ENCODE data around the gene SCML2. TPM values are rescaled to one million over a fixed set of nuclear protein-coding genes. Genes with fewer than 3 reads are reported as not detected.

Gene SCML2
- total and polyA plus RNA-seq, 2 donors (not counting 1 experiment from before 2014, with no cell fraction given), result 1.2 to 1.3 TPM

GRCh38 chrX:18271309-18271708 is 83.2 kb downstream of the SCML2 start:
- Histone ChIP-seq H3K9me3 (ENCODE audit: control extremely low read depth in 1 of 3, control insufficient read depth in 2 of 3, insufficient read depth in 1 of 3, low read length in 2 of 3) (peaks cover 0 to 8% (median 0%) of the 10 kb centered on the region in 3 donors), H3K27me3 (replicated peaks in 1 of 4; ENCODE audit: control extremely low read depth in 1 of 4, control insufficient read depth in 3 of 4, insufficient read depth in 4 of 4, low read length in 3 of 4) (no peaks in the 10 kb centered on the region), H2AFZ (ENCODE audit: insufficient read depth, low read depth, low read length, poor library complexity, severe bottlenecking) (no peak overlapping the region), H3K4me1 (ENCODE audit: control insufficient read depth in 2 of 2, insufficient read depth in 2 of 2, low read length in 2 of 2) (no peaks in the 10 kb centered on the region), H4K20me1 (ENCODE audit: control insufficient read depth, insufficient read depth, low read length, poor library complexity, severe bottlenecking) (no peaks in the 10 kb centered on the region), H3K4me2 (replicated peaks; ENCODE audit: low read depth, low read length, poor library complexity, severe bottlenecking) (no peak overlapping the region), H3K9ac (ENCODE audit: low read length) (no peak overlapping the region), H3K36me3 (replicated peaks in 1 of 2; ENCODE audit: control extremely low read depth in 1 of 2, control insufficient read depth in 1 of 2, extremely low read depth in 1 of 2, insufficient read depth in 2 of 2, low read length in 1 of 2) (no peaks in the 10 kb centered on the region), H3K27ac (ENCODE audit: low read length in 2 of 2) (no peak overlapping the region), H3K79me2 (ENCODE audit: control insufficient read depth, insufficient read depth, low read length) (no peaks in the 10 kb centered on the region), H3K4me3 (ENCODE audit: control extremely low read depth in 1 of 5, extremely low read depth in 1 of 5, insufficient read depth in 1 of 5, low read depth in 2 of 5, low read length in 4 of 5) (no peak overlapping the region)
- no peak for DNase-seq
- Mint-ChIP-seq H3K9me3 (ENCODE audit: insufficient read depth) (no peaks in the 10 kb centered on the region), H3K27me3 (no peaks in the 10 kb centered on the region), H3K27ac (no peak overlapping the region), H3K4me1 (no peaks in the 10 kb centered on the region), H3K4me3 (no peak overlapping the region)
- no CpG with 5 or more reads among the region's 2 CpGs for WGBS (ENCODE audit: insufficient coverage)
- intact Hi-C loops (cut with micrococcal nuclease), result no loop called here
- CTCF ChIA-PET, result no interaction called here
- TF ChIP-seq EZH2 (IDR thresholded peaks at IDR 0.05; ENCODE audit: borderline replicate concordance, insufficient read depth, low read depth, low read length, poor library complexity, severe bottlenecking) (no peak), CTCF (IDR thresholded peaks at IDR 0.05) (no peak)
- ATAC-seq (ENCODE audit: low read depth), result no peak
- POLR2A ChIA-PET, result no interaction called here

- intact Hi-C loops (cut with micrococcal nuclease), result no loop called here
- no peaks in the 10 kb centered on the region for H3K4me1 Mint-ChIP-seq
- DNase-seq (no peak), ATAC-seq (ENCODE audit: low read depth) (no peak)
- no peak for TF ChIP-seq EZH2 (IDR thresholded peaks at IDR 0.05; ENCODE audit: borderline replicate concordance, insufficient read depth, low read depth, low read length, poor library complexity, severe bottlenecking)
- TF ChIP-seq CTCF (IDR thresholded peaks at IDR 0.05), result no peak
- Histone ChIP-seq H3K9me3 (ENCODE audit: control extremely low read depth in 1 of 3, control insufficient read depth in 2 of 3, insufficient read depth in 1 of 3, low read length in 2 of 3) (no peaks in the 10 kb centered on the region), H3K27ac (ENCODE audit: low read length in 2 of 2) (no peak overlapping the region), H3K4me3 (ENCODE audit: control extremely low read depth in 1 of 5, extremely low read depth in 1 of 5, insufficient read depth in 1 of 5, low read depth in 2 of 5, low read length in 4 of 5) (no peak overlapping the region), H3K27me3 (replicated peaks in 1 of 4; ENCODE audit: control extremely low read depth in 1 of 4, control insufficient read depth in 3 of 4, insufficient read depth in 4 of 4, low read length in 3 of 4) (no peaks in the 10 kb centered on the region), H3K79me2 (ENCODE audit: control insufficient read depth, insufficient read depth, low read length) (no peaks in the 10 kb centered on the region), H2AFZ (ENCODE audit: insufficient read depth, low read depth, low read length, poor library complexity, severe bottlenecking) (no peak overlapping the region), H3K4me2 (replicated peaks; ENCODE audit: low read depth, low read length, poor library complexity, severe bottlenecking) (no peak overlapping the region), H4K20me1 (ENCODE audit: control insufficient read depth, insufficient read depth, low read length, poor library complexity, severe bottlenecking) (no peaks in the 10 kb centered on the region), H3K9ac (ENCODE audit: low read length) (no peak overlapping the region), H3K4me1 (ENCODE audit: control insufficient read depth in 2 of 2, insufficient read depth in 2 of 2, low read length in 2 of 2) (no peaks in the 10 kb centered on the region), H3K36me3 (replicated peaks in 1 of 2; ENCODE audit: control extremely low read depth in 1 of 2, control insufficient read depth in 1 of 2, extremely low read depth in 1 of 2, insufficient read depth in 2 of 2, low read length in 1 of 2) (no peaks in the 10 kb centered on the region)
- CTCF ChIA-PET, result no interaction called here
- no peak overlapping the region for H3K4me3 Mint-ChIP-seq
- POLR2A ChIA-PET, result no interaction called here
- 100% methylated on average over 1 of the region's 1 CpG for WGBS (ENCODE audit: insufficient coverage)
- H3K9me3 Mint-ChIP-seq (ENCODE audit: insufficient read depth), result no peaks in the 10 kb centered on the region
- H3K27ac Mint-ChIP-seq, result no peak overlapping the region
- H3K27me3 Mint-ChIP-seq, result no peaks in the 10 kb centered on the region
Measured at GRCh38 chrX:18255059-18255458, 99.4 kb downstream of the SCML2 start.

All from B cell (primary cell).